Loucy (cell line): Measurements from ENCODE around the gene ZNF664.
A peak's percentile ranks its signal among the peaks of the same experiment; 100 is the strongest.

Source experiments
- H2AFZ ChIP-seq: fragments of 200-600 bp; sonication (generic); 2 replicates; pipeline ENCODE4 v1.6.0; 2016; ENCODE audit warnings: antibody characterized with exemption, mild to moderate bottlenecking, low read length, moderate library complexity
- H3F3A ChIP-seq: fragments of 200-600 bp; 2 replicates; pipeline ENCODE4 v1.6.0; 2016; ENCODE audit warnings: antibody characterized with exemption, low read depth, mild to moderate bottlenecking
- H3K27me3 ChIP-seq: fragments of 200-600 bp; sonication (generic); 2 replicates; pipeline ENCODE4 v1.6.1; 2014; ENCODE audit warnings: low read length, mild to moderate bottlenecking; ENCODE audit not compliant: insufficient read depth, poor library complexity, severe bottlenecking
- H3K36me3 ChIP-seq: fragments of 200-600 bp; sonication (generic); 2 replicates; pipeline ENCODE4 v1.6.1; 2016; ENCODE audit warnings: low read length; ENCODE audit not compliant: insufficient read depth
- H3K4me1 ChIP-seq: fragments of 200-600 bp; sonication (generic); 2 replicates; pipeline ENCODE4 v1.5.1; 2014; ENCODE audit warnings: low read length, mild to moderate bottlenecking; ENCODE audit not compliant: insufficient read depth, poor library complexity, severe bottlenecking
- H3K4me2 ChIP-seq: fragments of 200-600 bp; sonication (generic); 2 replicates; pipeline ENCODE4 v1.6.0; 2014; ENCODE audit warnings: antibody characterized with exemption, low read length, low read depth, mild to moderate bottlenecking; ENCODE audit not compliant: poor library complexity, severe bottlenecking
- H3K4me3 ChIP-seq: fragments of 200-600 bp; sonication (generic); 2 replicates; pipeline ENCODE4 v1.5.1; 2014; ENCODE audit warnings: low read length, mild to moderate bottlenecking, mixed read lengths; ENCODE audit not compliant: poor library complexity, severe bottlenecking
- H3K79me2 ChIP-seq: fragments of 200-600 bp; sonication (generic); 2 replicates; pipeline ENCODE4 v1.6.1; 2014; ENCODE audit warnings: low read length; ENCODE audit not compliant: insufficient read depth
- H3K9ac ChIP-seq: fragments of 200-600 bp; sonication (generic); 2 replicates; pipeline ENCODE4 v1.6.0; 2014; ENCODE audit warnings: mild to moderate bottlenecking, low read depth, low read length, moderate library complexity; ENCODE audit not compliant: poor library complexity, severe bottlenecking
- H3K9me2 ChIP-seq: fragments of 200-600 bp; sonication (generic); replicated peaks from 2 replicates; pipeline ENCODE4 v1.6.1; 2016; ENCODE audit warnings: low read depth, low read length, mixed read lengths
- H3K9me3 ChIP-seq: fragments of 200-600 bp; sonication (generic); 2 replicates; pipeline ENCODE4 v1.6.1; 2014; ENCODE audit warnings: mild to moderate bottlenecking, antibody characterized with exemption, low read length, low read depth; ENCODE audit not compliant: insufficient read depth
- H4K20me1 ChIP-seq: fragments of 200-600 bp; sonication (generic); 2 replicates; pipeline ENCODE4 v1.6.0; 2014; ENCODE audit warnings: antibody characterized with exemption, low read length, mild to moderate bottlenecking; ENCODE audit not compliant: insufficient read depth, poor library complexity, severe bottlenecking
- EZH2phosphoT487 ChIP-seq: fragments of 200-600 bp; IDR thresholded peaks from 2 replicates; pipeline ENCODE4 v1.6.1; 2018; ENCODE audit warnings: antibody characterized with exemption, mild to moderate bottlenecking, moderate library complexity, borderline replicate concordance
- TF ChIP-seq, protein P1 (sequence below): fragments of 200-600 bp; sonication (generic); conservative IDR thresholded peaks from 2 replicates; pipeline ENCODE4 v1.5.1; 2014; ENCODE audit warnings: mild to moderate bottlenecking, antibody characterized with exemption, low read length

Gene ZNF664

DNA sequence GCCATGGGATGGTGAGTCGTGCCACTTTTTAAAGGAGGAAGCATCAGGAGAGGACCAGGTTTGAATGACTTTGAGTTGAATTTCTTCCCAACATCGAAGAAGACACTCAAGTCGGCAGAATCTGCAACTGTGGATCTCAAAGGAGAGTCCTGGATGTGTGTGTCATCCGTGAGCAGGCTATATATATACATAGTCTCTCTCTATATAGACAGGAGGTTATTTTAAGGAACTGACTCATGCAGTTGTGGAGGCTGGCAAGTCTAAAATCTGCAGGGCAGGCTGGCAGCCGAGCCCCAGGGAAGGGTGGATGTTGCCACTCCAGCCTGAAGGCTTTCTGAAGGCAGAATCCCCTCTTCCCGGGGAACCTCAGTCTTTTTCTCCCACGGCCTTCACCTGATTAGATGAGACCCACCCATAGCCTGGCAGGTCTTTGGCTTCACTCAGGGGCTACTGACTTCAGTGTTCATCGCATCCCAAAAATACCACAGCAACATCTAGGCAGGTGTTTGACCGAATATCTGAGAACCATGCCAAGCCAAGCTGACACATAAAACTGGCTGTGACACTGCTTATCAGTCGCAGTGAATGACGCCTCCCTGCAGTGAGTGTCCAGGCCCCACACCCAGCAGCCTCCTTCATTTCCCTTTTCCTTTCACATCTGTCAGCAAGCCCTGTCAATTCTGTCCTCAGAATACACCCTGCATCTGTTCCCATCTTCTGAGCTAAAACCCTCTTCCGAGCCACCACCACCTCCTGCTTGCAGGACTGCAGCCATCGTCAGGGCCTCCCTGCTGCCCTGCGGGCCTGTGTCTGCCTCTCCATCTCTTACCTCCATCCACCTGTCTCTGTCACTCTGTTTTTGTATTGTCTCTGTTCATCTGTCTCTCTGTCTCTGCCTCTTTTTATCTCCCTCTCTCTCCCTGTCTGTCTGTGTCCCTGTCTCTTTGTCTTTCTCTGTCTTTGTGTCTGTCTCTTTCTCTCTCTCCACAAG lies 54.0 kb downstream of the ZNF664 start:
- Histone ChIP-seq H3K27me3 (no peaks in the 10 kb centered on the region), H2AFZ (no peak overlapping the region), H3K9me2 (no peaks in the 10 kb centered on the region), H3K4me1 (peaks cover 4% of the 10 kb centered on the region), H3K4me3 (no peak overlapping the region), H4K20me1 (no peaks in the 10 kb centered on the region), H3K9ac (no peak overlapping the region), H3K4me2 (no peak overlapping the region), H3K9me3 (no peaks in the 10 kb centered on the region), H3K36me3 (no peaks in the 10 kb centered on the region), H3F3A (no peaks in the 10 kb centered on the region), H3K79me2 (no peaks in the 10 kb centered on the region)
- TF ChIP-seq, protein P1, sequence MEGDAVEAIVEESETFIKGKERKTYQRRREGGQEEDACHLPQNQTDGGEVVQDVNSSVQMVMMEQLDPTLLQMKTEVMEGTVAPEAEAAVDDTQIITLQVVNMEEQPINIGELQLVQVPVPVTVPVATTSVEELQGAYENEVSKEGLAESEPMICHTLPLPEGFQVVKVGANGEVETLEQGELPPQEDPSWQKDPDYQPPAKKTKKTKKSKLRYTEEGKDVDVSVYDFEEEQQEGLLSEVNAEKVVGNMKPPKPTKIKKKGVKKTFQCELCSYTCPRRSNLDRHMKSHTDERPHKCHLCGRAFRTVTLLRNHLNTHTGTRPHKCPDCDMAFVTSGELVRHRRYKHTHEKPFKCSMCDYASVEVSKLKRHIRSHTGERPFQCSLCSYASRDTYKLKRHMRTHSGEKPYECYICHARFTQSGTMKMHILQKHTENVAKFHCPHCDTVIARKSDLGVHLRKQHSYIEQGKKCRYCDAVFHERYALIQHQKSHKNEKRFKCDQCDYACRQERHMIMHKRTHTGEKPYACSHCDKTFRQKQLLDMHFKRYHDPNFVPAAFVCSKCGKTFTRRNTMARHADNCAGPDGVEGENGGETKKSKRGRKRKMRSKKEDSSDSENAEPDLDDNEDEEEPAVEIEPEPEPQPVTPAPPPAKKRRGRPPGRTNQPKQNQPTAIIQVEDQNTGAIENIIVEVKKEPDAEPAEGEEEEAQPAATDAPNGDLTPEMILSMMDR: no peak
- TF ChIP-seq EZH2phosphoT487: no peak

DNA sequence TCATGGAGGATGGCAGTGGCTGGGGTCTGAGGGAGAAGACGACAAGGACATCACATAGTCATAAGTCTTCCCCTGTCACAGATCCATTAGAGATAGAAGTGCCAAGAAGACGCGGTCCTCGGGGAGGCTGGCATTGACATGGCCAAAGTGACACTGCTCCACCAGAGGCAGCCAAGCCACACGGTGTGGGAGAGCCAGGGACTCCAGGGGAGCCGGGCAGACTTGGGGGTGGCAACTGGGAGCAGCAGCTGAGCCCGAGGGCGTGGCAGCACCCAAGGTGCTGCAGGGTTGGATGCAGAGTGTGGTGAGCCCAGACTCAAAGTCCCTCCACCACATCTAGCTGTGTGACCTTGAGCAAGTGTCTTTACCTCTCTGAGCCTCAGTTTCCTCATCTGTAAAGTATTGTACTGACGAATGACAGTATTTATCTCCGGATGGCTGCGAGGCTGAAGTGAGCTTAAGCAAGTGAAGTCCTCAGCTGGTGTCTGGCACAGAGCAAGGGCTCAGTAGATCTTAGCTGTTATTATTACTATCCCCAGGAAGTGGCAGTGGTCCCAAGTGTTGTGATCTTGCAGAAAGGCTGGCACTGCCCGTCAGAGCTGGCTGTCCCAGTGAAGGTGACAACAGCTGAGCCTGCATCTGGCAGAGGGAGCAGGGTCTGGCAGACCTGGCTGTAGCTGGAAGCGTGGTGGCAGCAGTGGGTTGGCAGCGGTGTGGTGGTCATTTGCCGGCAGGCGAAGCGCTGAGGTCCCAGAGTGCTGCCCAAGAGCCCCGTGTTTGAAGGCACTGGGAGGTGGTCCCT lies 54.9 kb downstream of the ZNF664 start:
- Histone ChIP-seq H3F3A (no peaks in the 10 kb centered on the region), H3K9ac (no peak overlapping the region), H3K27me3 (no peaks in the 10 kb centered on the region), H3K79me2 (no peaks in the 10 kb centered on the region), H3K9me2 (no peaks in the 10 kb centered on the region), H3K9me3 (no peaks in the 10 kb centered on the region), H3K4me3 (no peak overlapping the region), H4K20me1 (no peaks in the 10 kb centered on the region), H2AFZ (no peak overlapping the region), H3K4me2 (no peak overlapping the region), H3K36me3 (no peaks in the 10 kb centered on the region), H3K4me1 (peaks cover 4% of the 10 kb centered on the region)
- TF ChIP-seq, protein P1: no peak
- no peak for TF ChIP-seq EZH2phosphoT487

DNA sequence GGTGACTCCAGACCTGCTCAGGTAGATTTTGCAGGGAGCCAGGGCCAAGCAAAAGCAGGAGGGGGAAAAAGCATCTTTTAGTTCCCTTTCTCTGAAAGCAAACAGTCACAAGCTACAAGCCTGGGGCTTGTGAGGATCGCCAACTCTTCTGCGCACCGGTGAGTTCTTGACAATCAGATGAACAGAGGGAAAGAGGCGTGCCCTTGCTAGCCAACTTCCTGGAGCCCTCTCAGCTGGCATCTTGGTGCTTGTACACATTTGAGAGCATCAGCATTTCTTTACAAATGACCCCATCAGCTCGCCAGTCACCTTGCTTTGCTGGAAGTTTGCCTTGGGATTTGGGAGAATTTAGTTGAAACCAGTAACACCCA lies 55.5 kb downstream of the ZNF664 start:
- Histone ChIP-seq H3K79me2 (no peaks in the 10 kb centered on the region), H3K4me2 (no peak overlapping the region), H3K4me3 (no peak overlapping the region), H3F3A (no peaks in the 10 kb centered on the region), H3K9me3 (no peaks in the 10 kb centered on the region), H3K36me3 (no peaks in the 10 kb centered on the region), H3K9me2 (no peaks in the 10 kb centered on the region), H4K20me1 (no peaks in the 10 kb centered on the region), H2AFZ (peak overlapping the region; percentile 35; the same call in 1 of the 2 replicates), H3K27me3 (no peaks in the 10 kb centered on the region), H3K4me1 (peaks cover 4% of the 10 kb centered on the region), H3K9ac (no peak overlapping the region)
- TF ChIP-seq, protein P1: no peak
- TF ChIP-seq EZH2phosphoT487: no peak
